Neural cell (in vitro differentiated cells): ENCODE measurements around the gene MAGEA6.
"Not testable (repeated sequence)": the region's sequence is repeated elsewhere in the genome, so short reads cannot be mapped to it uniquely, and the experiment has no call there.

Source experiments
- CTCF ChIP-seq: fragments of 450-650 bp; IDR thresholded peaks from 2 replicates; pipeline ENCODE4 v1.5.1; 2014; ENCODE audit warnings: antibody characterized with exemption, mild to moderate bottlenecking, moderate library complexity; ENCODE audit not compliant: poor library complexity, severe bottlenecking
- EP300 ChIP-seq: fragments of 450-650 bp; conservative IDR thresholded peaks from 2 replicates; pipeline ENCODE4 v1.6.1; 2014; ENCODE audit warnings: antibody characterized with exemption, mild to moderate bottlenecking, moderate library complexity; ENCODE audit not compliant: poor library complexity, severe bottlenecking
- EZH2 ChIP-seq: fragments of 200-600, 300-800 bp; shearing (Covaris generic), sonication (generic); IDR thresholded peaks from 2 replicates; pipeline ENCODE4 v1.6.1; 2014; ENCODE audit warnings: antibody characterized with exemption, low read length, borderline replicate concordance, mild to moderate bottlenecking; ENCODE audit not compliant: insufficient read depth, poor library complexity, severe bottlenecking

- not testable (repeated sequence) for TF ChIP-seq CTCF, EZH2, EP300
Measured at GRCh38 chrX:152769549-152770289, at the start of gene MAGEA6.
